ENCODE measurements around the gene PLAGL2.

PLAGL2 gene

DNA sequence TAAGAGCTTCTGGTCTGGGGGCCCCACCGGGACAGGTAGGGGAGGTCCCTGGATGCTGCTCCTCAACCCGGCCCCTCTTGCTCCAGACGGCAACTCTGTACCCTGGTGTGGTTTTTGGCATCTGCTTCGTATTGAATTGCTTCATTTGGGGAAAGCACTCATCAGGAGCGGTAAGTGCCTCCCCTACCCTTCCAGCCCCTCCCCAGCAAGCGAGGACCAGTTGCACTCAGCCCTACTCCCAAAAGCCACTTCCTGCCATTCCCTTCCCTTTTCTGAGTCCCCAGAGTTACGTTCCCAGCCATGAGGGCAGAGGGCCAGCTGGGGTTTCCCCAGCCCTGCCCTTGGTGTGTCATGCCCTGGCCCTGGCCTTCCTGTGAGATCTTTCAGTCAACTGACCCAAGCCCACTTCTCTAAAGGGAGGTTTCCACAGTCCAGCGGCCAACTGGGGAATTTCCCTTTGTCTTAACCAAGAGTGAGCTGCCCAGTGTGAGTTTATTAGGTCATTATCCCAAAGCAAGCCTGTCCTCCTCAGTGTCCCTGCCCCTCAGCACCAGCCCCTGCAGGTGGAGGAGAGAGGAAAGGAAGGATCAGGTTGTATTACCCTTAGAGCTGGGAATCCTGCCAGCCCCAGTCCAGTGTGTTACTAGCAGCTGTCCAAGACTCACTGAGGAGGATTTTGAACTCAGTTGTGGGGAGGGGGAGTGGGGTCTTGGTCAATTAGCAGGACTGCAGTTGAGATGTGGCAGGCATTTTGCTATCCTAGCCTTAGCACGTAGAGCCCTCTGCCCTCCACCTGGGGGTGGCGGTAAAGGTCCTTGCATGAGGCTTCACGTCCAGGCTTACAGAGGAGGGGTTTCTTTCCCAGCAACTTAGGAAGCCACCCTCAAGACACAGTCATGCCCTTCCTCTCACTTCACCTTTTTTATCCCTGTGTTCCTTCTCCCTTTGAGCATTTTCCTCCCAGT lies 52.2 kb downstream of the PLAGL2 start:
- no peak overlapping the region for H3K4me3 Mint-ChIP-seq
- peak; percentile 59 for DNase-seq
- H3K27me3 Mint-ChIP-seq (ENCODE audit: low read depth, poor library complexity) = peaks cover 3% of the 10 kb centered on the region
- TF ChIP-seq, protein P1, sequence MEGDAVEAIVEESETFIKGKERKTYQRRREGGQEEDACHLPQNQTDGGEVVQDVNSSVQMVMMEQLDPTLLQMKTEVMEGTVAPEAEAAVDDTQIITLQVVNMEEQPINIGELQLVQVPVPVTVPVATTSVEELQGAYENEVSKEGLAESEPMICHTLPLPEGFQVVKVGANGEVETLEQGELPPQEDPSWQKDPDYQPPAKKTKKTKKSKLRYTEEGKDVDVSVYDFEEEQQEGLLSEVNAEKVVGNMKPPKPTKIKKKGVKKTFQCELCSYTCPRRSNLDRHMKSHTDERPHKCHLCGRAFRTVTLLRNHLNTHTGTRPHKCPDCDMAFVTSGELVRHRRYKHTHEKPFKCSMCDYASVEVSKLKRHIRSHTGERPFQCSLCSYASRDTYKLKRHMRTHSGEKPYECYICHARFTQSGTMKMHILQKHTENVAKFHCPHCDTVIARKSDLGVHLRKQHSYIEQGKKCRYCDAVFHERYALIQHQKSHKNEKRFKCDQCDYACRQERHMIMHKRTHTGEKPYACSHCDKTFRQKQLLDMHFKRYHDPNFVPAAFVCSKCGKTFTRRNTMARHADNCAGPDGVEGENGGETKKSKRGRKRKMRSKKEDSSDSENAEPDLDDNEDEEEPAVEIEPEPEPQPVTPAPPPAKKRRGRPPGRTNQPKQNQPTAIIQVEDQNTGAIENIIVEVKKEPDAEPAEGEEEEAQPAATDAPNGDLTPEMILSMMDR (IDR thresholded peaks at IDR 0.05) = peak; percentile 48
- no peaks in the 10 kb centered on the region for H3K9me3 Mint-ChIP-seq
- H3K36me3 Mint-ChIP-seq (ENCODE audit: low read depth) = peaks cover 72% of the 10 kb centered on the region
- peaks cover 22% of the 10 kb centered on the region for H3K4me1 Mint-ChIP-seq
- H3K27ac Mint-ChIP-seq = peak overlapping the region; percentile 98

DNA sequence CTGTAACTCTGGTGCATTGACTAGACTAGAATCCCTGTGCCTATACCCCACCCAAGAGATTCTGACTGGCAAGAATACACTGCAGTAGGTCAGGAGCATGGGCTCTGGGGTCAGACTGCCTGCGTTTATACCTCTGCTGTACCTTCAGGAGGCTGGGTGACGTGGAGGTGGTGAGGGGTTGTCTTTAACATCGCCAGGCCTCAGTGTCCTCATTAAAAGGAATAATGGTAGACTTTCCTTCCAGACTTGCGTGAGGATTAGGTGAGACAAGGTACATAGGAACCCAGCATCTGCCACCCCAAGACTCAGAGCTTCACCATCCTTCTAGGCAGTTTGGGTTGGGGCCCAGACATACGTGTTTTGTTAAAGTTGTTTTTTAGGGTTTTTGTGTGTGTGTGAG lies 53.8 kb downstream of the PLAGL2 start:
- Mint-ChIP-seq H3K27me3 (ENCODE audit: low read depth, poor library complexity) (peaks cover 3% of the 10 kb centered on the region), H3K36me3 (ENCODE audit: low read depth) (peaks cover 69% of the 10 kb centered on the region), H3K9me3 (no peaks in the 10 kb centered on the region), H3K27ac (peak overlapping the region; percentile 39), H3K4me1 (peaks cover 22% of the 10 kb centered on the region), H3K4me3 (no peak overlapping the region)
- DNase-seq = no peak
- TF ChIP-seq, protein P1 (IDR thresholded peaks at IDR 0.05) = no peak

DNA sequence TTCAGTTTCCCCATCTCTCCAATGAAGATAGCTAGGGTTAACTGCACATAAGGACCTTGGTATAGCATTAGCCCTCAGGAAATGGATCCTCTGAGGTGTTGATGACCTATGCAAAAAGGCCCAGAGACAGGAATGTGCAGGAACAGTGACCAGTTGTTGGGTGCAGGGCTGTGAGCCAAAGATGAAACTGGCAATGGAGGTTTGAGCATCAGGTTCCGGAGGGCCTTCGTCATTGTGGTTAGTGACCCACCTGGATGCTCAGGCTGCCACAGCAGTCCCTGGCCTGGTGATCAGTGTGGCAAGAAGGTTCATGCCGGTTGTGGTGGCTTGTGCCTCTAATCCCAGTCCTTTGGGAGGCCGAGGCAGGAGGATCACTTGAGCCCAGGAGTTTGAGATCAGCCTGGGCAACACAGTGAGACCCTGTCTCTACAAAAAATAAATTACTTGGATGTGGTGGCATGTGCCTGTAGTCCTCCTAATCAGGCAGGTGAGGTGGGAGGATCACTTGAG lies 54.3 kb downstream of the PLAGL2 start:
- H3K9me3 Mint-ChIP-seq = no peaks in the 10 kb centered on the region

DNA sequence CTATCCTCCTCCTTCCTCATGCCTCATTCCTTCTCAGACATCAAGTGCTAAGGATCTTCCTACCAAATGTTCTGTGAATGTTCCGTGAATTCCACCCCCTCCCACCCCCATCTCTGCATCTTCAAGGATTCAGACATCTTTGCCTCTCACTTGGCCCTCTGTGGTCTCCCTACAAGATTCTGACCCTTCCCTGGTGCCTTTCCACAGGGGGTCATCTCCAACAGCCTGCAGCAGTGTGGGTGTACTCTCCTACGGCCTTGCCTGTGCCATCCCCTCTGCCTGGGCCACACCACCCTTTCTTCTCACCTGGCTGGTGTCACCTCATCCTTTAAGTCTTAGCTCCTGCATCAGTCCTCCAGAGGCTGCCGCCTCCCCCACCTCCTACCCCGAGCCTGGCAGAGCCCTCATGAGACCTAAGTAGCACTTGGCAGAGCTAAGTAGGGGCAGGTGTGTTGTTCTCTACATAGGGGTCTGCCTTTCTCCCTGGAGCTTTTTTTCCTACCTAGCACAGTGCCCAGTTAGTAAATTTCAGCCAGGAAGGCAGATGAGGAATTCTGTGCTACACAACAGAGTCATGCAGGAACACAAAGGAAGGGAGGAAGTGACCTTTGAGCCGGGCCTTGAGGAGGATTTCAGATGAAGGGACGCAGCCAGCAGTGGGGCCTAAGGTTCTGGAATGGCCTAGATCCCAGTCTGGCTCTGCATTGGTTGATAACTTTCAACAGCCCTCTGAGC lies 55.0 kb downstream of the PLAGL2 start:
- H3K36me3 Mint-ChIP-seq (ENCODE audit: low read depth) = peaks cover 67% of the 10 kb centered on the region
- no peak for DNase-seq

More for the DNA sequence above, 54.3 kb downstream of the PLAGL2 start:
- H3K27me3 Mint-ChIP-seq (ENCODE audit: low read depth, poor library complexity) = peaks cover 3% of the 10 kb centered on the region
- H3K36me3 Mint-ChIP-seq (ENCODE audit: low read depth) = peaks cover 67% of the 10 kb centered on the region
- peaks cover 22% of the 10 kb centered on the region for H3K4me1 Mint-ChIP-seq
- DNase-seq = no peak
- no peak overlapping the region for H3K27ac Mint-ChIP-seq
- TF ChIP-seq, protein P1 (IDR thresholded peaks at IDR 0.05) = no peak
- no peak overlapping the region for H3K4me3 Mint-ChIP-seq

DNA sequence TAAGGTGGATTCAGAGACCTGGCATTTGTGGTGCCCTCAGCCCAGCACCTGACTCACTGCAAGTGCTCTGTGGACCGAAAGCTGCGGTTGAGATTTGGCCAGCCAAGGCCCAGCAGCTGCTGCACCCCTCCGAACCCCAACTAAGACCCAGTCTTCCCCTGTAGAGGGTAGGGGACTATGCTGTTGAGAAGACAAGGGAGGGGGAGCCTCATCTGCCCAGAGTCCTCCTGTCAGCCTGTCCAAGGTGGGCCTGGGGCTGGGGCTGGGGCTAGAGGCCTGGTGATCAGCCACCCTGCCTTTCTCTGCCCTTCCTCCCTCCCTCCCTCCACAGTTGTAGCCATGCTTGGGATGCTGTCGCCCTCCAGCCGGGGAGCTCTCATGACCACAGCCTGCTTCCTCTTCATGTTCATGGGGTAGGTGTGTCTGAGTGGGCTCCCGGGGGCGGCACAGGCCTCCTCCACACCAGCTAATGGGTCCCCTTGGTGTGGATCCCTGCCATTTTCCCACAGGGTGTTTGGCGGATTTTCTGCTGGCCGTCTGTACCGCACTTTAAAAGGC lies 57.2 kb downstream of the PLAGL2 start:
- Mint-ChIP-seq H3K27me3 (ENCODE audit: low read depth, poor library complexity) (no peaks in the 10 kb centered on the region), H3K27ac (no peak overlapping the region)

More for the DNA sequence above, 55.0 kb downstream of the PLAGL2 start:
- Mint-ChIP-seq H3K27me3 (ENCODE audit: low read depth, poor library complexity) (peaks cover 3% of the 10 kb centered on the region), H3K4me1 (peaks cover 22% of the 10 kb centered on the region), H3K27ac (no peak overlapping the region), H3K9me3 (no peaks in the 10 kb centered on the region), H3K4me3 (no peak overlapping the region)
- TF ChIP-seq, protein P1 (IDR thresholded peaks at IDR 0.05) = no peak

More for the DNA sequence above, 57.2 kb downstream of the PLAGL2 start:
- no peak overlapping the region for H3K4me3 Mint-ChIP-seq
- peaks cover 81% of the 10 kb centered on the region for H3K36me3 Mint-ChIP-seq (ENCODE audit: low read depth)
- no peak for DNase-seq
- TF ChIP-seq, protein P1 (IDR thresholded peaks at IDR 0.05) = no peak
- H3K4me1 Mint-ChIP-seq = peaks cover 10% of the 10 kb centered on the region
- no peaks in the 10 kb centered on the region for H3K9me3 Mint-ChIP-seq
